BE2C (cell line): ENCODE data around the gene RAB27B.

Experiments used
- DNase-seq: peaks from one replicate; pipeline ENCODE4 v3.0.0-alpha.2; 2020
- H3K27me3 ChIP-seq: fragments of 250-450 bp; sonication (Bioruptor Pico); 2 replicates; pipeline ENCODE4 v1.5.1; 2020; ENCODE audit warnings: mild to moderate bottlenecking
- H3K36me3 ChIP-seq: fragments of 250-450 bp; sonication (Bioruptor Pico); 2 replicates; pipeline ENCODE4 v1.5.1; 2020; ENCODE audit warnings: mild to moderate bottlenecking
- H3K4me1 ChIP-seq: fragments of 250-450 bp; sonication (Bioruptor Pico); 2 replicates; pipeline ENCODE4 v1.5.1; 2020
- H3K4me3 ChIP-seq: 2 replicates; pipeline ENCODE4 v1.5.1; 2011; ENCODE audit warnings: low read depth, low read length
- H3K9me3 ChIP-seq: fragments of 250-450 bp; sonication (Bioruptor Pico); 2 replicates; pipeline ENCODE4 v1.5.1; 2020
- TF ChIP-seq, protein P1 (sequence below): IDR thresholded peaks from 2 replicates; pipeline ENCODE4 v1.5.1; 2012; ENCODE audit warnings: mild to moderate bottlenecking, low read depth, low read length

RAB27B gene

DNA sequence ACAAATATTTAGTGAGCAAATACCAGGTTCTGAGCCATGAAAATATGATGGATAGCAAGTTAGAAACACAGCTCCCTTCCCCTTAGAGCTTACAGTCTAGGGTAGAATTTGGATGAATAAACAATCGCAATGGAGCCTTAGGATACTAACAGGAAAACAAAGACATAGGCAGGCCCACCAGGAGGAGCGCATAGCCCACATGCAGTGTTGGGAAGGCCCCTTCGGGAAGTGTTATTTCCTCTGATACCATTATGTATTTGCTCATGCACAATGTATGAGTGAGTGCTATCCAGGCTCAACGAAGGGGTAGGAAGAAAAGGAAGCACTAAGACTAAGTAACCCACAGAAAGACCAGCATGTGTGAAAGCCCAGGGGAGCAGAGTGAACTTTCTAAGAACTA lies 54.0 kb downstream of the RAB27B start:
- Histone ChIP-seq H3K36me3 (no peaks in the 10 kb centered on the region), H3K27me3 (no peaks in the 10 kb centered on the region)

DNA sequence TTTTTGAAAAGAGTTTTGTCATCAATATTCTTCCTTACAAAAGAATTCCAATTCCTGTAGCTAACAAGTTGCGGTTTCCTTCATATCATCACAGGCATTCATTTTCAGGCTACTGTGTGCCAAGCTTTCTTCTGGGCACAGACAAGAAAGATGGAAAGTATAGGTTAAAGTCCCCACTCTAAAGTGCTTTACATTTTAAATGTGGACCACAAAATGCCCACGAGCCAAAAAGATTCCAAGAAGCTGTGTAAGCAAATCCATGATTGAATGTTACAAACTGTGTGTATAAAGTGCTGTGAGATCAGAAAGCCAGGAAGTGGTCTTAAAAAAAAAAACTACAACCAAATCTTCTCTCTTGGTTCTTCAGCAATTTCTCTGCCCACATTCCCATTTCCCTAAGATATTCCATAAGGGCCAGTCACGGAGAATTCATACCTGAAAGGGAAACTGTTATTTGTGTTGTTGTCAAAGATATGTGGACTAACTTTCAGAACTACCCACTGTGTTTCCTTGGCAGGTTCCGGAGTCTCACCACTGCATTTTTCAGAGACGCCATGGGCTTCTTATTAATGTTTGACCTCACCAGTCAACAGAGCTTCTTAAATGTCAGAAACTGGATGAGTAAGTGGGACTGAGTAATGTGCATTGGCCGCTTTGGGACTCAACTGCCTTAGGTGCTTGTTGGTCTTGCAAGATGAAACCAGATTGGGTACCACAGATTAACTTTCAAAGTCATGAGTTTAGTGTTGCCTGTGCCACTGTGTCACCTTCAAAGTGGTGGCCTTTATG lies 55.7 kb downstream of the RAB27B start:
- H3K4me3 ChIP-seq: no peak overlapping the region
- no peak for DNase-seq
- TF ChIP-seq, protein P1, sequence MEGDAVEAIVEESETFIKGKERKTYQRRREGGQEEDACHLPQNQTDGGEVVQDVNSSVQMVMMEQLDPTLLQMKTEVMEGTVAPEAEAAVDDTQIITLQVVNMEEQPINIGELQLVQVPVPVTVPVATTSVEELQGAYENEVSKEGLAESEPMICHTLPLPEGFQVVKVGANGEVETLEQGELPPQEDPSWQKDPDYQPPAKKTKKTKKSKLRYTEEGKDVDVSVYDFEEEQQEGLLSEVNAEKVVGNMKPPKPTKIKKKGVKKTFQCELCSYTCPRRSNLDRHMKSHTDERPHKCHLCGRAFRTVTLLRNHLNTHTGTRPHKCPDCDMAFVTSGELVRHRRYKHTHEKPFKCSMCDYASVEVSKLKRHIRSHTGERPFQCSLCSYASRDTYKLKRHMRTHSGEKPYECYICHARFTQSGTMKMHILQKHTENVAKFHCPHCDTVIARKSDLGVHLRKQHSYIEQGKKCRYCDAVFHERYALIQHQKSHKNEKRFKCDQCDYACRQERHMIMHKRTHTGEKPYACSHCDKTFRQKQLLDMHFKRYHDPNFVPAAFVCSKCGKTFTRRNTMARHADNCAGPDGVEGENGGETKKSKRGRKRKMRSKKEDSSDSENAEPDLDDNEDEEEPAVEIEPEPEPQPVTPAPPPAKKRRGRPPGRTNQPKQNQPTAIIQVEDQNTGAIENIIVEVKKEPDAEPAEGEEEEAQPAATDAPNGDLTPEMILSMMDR: no peak
- no peaks in the 10 kb centered on the region for H3K9me3 ChIP-seq
- peaks cover 11% of the 10 kb centered on the region for H3K4me1 ChIP-seq
- no peaks in the 10 kb centered on the region for H3K36me3 ChIP-seq
- H3K27me3 ChIP-seq: no peaks in the 10 kb centered on the region

More for the DNA sequence above, 54.0 kb downstream of the RAB27B start:
- TF ChIP-seq, protein P1: no peak
- Histone ChIP-seq H3K4me3 (no peak overlapping the region), H3K9me3 (no peaks in the 10 kb centered on the region), H3K4me1 (peaks cover 11% of the 10 kb centered on the region)
- no peak for DNase-seq

DNA sequence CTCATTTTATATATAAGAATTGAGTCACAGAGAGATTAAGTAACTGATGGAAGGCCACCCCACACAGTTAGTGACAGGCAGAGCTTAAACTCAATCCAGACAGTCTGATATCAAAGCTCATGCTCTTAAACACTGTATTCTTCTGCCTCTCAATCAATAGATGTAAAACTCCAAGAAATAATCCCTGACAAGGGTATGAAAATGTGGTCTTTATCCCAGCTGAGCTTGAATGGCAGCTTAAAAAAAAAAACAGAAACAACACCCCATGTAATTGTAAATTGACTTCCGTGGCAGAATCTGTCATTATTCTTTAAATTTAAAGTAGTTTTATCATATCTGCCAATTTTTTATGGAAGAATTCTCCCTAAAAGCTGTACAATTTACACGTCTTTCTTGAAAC lies 60.1 kb downstream of the RAB27B start:
- Histone ChIP-seq H3K9me3 (no peaks in the 10 kb centered on the region), H3K27me3 (no peaks in the 10 kb centered on the region), H3K4me1 (no peaks in the 10 kb centered on the region), H3K4me3 (no peak overlapping the region), H3K36me3 (no peaks in the 10 kb centered on the region)
- no peak for DNase-seq
- TF ChIP-seq, protein P1: no peak

DNA sequence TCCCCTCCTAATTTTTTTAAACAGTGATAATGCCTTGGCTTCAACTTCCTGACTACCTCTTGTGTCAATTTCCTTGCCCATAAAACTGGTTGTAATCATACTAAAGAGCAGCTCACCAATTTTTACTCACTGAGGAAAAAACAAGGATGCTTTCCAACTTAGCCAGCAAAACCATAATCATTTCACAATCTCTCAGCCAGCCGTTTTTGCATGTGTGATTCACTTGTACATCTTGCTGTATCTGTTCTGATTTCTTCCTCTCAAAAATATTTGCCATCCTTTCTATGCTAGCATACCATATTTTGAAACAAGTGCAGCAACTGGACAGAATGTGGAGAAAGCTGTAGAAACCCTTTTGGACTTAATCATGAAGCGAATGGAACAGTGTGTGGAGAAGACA lies 60.7 kb downstream of the RAB27B start:
- TF ChIP-seq, protein P1: no peak
- no peaks in the 10 kb centered on the region for H3K4me1 ChIP-seq
- no peaks in the 10 kb centered on the region for H3K9me3 ChIP-seq
- no peaks in the 10 kb centered on the region for H3K27me3 ChIP-seq
- no peak for DNase-seq
- H3K36me3 ChIP-seq: no peaks in the 10 kb centered on the region
- no peak overlapping the region for H3K4me3 ChIP-seq

DNA sequence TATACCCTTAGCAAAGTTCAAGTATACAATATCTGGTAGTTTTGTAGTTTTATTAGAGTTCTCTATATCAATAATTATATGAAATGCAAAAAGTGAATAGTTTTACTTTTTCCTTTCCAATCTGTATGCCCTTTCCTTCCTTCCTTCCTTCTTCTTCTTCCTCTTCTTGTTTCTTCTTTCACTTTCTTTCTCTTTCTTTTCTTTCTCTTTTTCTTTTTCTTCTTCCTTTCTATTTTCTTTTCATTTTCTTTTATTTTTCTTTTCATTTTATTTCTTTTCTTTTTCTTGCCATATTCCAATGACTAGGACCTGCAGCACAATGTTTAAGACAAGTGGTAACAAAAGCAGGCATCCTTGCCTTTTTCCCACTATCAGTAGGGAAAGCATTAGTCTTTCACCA lies 71.2 kb downstream of the RAB27B start:
- Histone ChIP-seq H3K36me3 (no peaks in the 10 kb centered on the region), H3K9me3 (no peaks in the 10 kb centered on the region), H3K4me3 (no peak overlapping the region), H3K27me3 (no peaks in the 10 kb centered on the region), H3K4me1 (no peaks in the 10 kb centered on the region)
- TF ChIP-seq, protein P1: no peak
- no peak for DNase-seq

DNA sequence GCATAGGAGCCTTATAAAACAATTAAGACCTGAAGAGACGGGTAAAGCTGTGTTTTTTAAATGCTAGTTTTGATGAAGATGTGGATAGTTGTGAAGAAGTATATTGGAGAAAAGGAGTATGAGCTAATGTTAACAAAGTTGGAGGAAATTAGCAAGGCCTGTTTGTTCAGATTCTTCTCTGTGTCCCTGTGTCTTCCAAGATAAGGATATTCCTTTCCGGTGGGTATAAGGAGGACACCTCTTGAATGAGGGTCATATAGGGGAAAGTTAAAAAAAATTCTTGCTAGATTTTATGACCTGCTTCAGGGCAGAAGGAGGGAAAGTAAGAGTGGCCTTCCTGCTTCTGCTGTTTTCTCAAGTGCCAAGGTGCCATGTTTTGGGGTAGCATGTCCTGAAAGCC lies 72.0 kb downstream of the RAB27B start:
- TF ChIP-seq, protein P1: no peak
- Histone ChIP-seq H3K4me1 (no peaks in the 10 kb centered on the region), H3K36me3 (no peaks in the 10 kb centered on the region), H3K4me3 (no peak overlapping the region), H3K27me3 (no peaks in the 10 kb centered on the region), H3K9me3 (no peaks in the 10 kb centered on the region)
- no peak for DNase-seq
